OCI-LY3 (cell line): ENCODE results near the gene EXOC6.

ENCODE experiments used
- H2AFZ ChIP-seq: fragments of 200-600, 300-600 bp; shearing (Covaris generic); 2 replicates; pipeline ENCODE4 v1.6.0; 2014; ENCODE audit warnings: antibody characterized with exemption, low read depth, low read length
- H3K27ac ChIP-seq: fragments of 200-600, 300-600 bp; sonication (generic); 2 replicates; pipeline ENCODE4 v1.5.1; 2014; ENCODE audit warnings: mild to moderate bottlenecking, low read length, moderate library complexity, mixed read lengths
- H3K27me3 ChIP-seq: fragments of 200-600, 300-600 bp; sonication (generic); 2 replicates; pipeline ENCODE4 v1.6.1; 2014; ENCODE audit warnings: low read depth, low read length, mixed read lengths
- H3K36me3 ChIP-seq: fragments of 200-600, 300-600 bp; sonication (generic); replicated peaks from 2 replicates; pipeline ENCODE3; 2014; ENCODE audit warnings: low read depth, low read length, mixed read lengths
- H3K4me1 ChIP-seq: fragments of 300-600, 200-600 bp; sonication (generic); 2 replicates; pipeline ENCODE4 v1.6.1; 2014; ENCODE audit warnings: low read length, mixed read lengths
- H3K4me2 ChIP-seq: fragments of 200-600, 300-600 bp; sonication (generic); 2 replicates; pipeline ENCODE4 v1.6.1; 2014; ENCODE audit warnings: low read length, mixed read lengths
- H3K4me3 ChIP-seq: fragments of 300-600, 200-600 bp; sonication (generic); 2 replicates; pipeline ENCODE4 v1.5.1; 2014; ENCODE audit warnings: antibody characterized with exemption, mild to moderate bottlenecking, low read length, moderate library complexity
- H3K79me2 ChIP-seq: fragments of 300-600, 200-600 bp; shearing (Covaris generic); 2 replicates; pipeline ENCODE4 v1.6.1; 2014; ENCODE audit warnings: mild to moderate bottlenecking, low read length, mixed read lengths
- H3K9ac ChIP-seq: fragments of 300-600, 200-600 bp; shearing (Covaris generic); 2 replicates; pipeline ENCODE4 v1.6.0; 2014; ENCODE audit warnings: mild to moderate bottlenecking, low read length, moderate library complexity
- H3K9me3 ChIP-seq: fragments of 200-600, 300-600 bp; shearing (Covaris generic); 2 replicates; pipeline ENCODE4 v1.6.1; 2014; ENCODE audit warnings: low read length, mixed read lengths; ENCODE audit not compliant: insufficient read depth
- H4K20me1 ChIP-seq: fragments of 200-600, 300-600 bp; sonication (generic); 2 replicates; pipeline ENCODE4 v1.6.1; 2016; ENCODE audit warnings: low read length, mixed read lengths; ENCODE audit not compliant: insufficient read depth
- CTCF ChIP-seq: fragments of 200-600, 300-600 bp; sonication (generic); IDR thresholded peaks from 2 replicates; pipeline ENCODE4 v1.5.1; 2014; ENCODE audit warnings: antibody characterized with exemption, low read length, low read depth
- EZH2phosphoT487 ChIP-seq: fragments of 200-600 bp; shearing (Covaris generic); IDR thresholded peaks from 2 replicates; pipeline ENCODE4 v1.6.1; 2018; ENCODE audit warnings: antibody characterized with exemption, mixed run types, low read depth

The EXOC6 gene

GRCh38 chr10:93077860-93078337 lies 229.6 kb downstream of the EXOC6 start:
- no peak overlapping the region for H3K4me2 ChIP-seq
- H3K79me2 ChIP-seq = no peaks in the 10 kb centered on the region
- TF ChIP-seq EZH2phosphoT487 (no peak), CTCF (no peak)
- H4K20me1 ChIP-seq = no peaks in the 10 kb centered on the region
- peaks cover 12% of the 10 kb centered on the region for H3K4me1 ChIP-seq
- 0 out of 2 replicates have a peak, but pooled peaks cover 3% of the 10 kb centered on the region for H3K27me3 ChIP-seq
- no peak overlapping the region for H3K9ac ChIP-seq
- no peak overlapping the region for H3K4me3 ChIP-seq
- no peaks in the 10 kb centered on the region for H3K36me3 ChIP-seq
- H3K27ac ChIP-seq = no peak overlapping the region
- H2AFZ ChIP-seq = no peak overlapping the region
- no peaks in the 10 kb centered on the region for H3K9me3 ChIP-seq

GRCh38 chr10:93079663-93080349 lies 231.5 kb downstream of the EXOC6 start:
- Histone ChIP-seq H2AFZ (no peak overlapping the region), H3K36me3 (no peaks in the 10 kb centered on the region), H3K27ac (no peak overlapping the region), H3K4me3 (peak overlapping the region; percentile 69), H3K79me2 (no peaks in the 10 kb centered on the region), H4K20me1 (no peaks in the 10 kb centered on the region), H3K4me1 (peaks cover 12% of the 10 kb centered on the region), H3K9me3 (no peaks in the 10 kb centered on the region), H3K27me3 (0 out of 2 replicates have a peak, but pooled peaks cover 3% of the 10 kb centered on the region), H3K9ac (no peak overlapping the region), H3K4me2 (peak overlapping the region; percentile 90)
- TF ChIP-seq CTCF (no peak), EZH2phosphoT487 (no peak)

- Histone ChIP-seq H3K4me3 (peak overlapping the region; percentile 69), H3K27me3 (0 out of 2 replicates have a peak, but pooled peaks cover 3% of the 10 kb centered on the region), H3K79me2 (no peaks in the 10 kb centered on the region), H3K27ac (no peak overlapping the region), H3K4me1 (peaks cover 8% of the 10 kb centered on the region), H3K9me3 (no peaks in the 10 kb centered on the region), H3K9ac (no peak overlapping the region), H3K4me2 (peak overlapping the region; percentile 90), H4K20me1 (no peaks in the 10 kb centered on the region), H3K36me3 (no peaks in the 10 kb centered on the region), H2AFZ (no peak overlapping the region)
- TF ChIP-seq CTCF (peak; percentile 69), EZH2phosphoT487 (no peak)
Observed at GRCh38 chr10:93080350-93081046, 232.2 kb downstream of the EXOC6 start.

GRCh38 chr10:93081318-93081717 lies 233.0 kb downstream of the EXOC6 start:
- H3K27ac ChIP-seq = no peak overlapping the region
- H2AFZ ChIP-seq = no peak overlapping the region
- H3K27me3 ChIP-seq = 0 out of 2 replicates have a peak, but pooled peaks cover 3% of the 10 kb centered on the region
- no peak overlapping the region for H3K9ac ChIP-seq
- H3K36me3 ChIP-seq = no peaks in the 10 kb centered on the region
- peaks cover 3% of the 10 kb centered on the region; the same call in 1 of the 2 replicates for H3K4me1 ChIP-seq
- H3K79me2 ChIP-seq = no peaks in the 10 kb centered on the region
- H3K4me3 ChIP-seq = no peak overlapping the region
- no peak for TF ChIP-seq EZH2phosphoT487
- no peak for TF ChIP-seq CTCF
- H4K20me1 ChIP-seq = no peaks in the 10 kb centered on the region
- H3K9me3 ChIP-seq = no peaks in the 10 kb centered on the region
- H3K4me2 ChIP-seq = no peak overlapping the region
